Bronchial epithelial cell (primary cell): Measurements from ENCODE around the gene CBFA2T3. TPM values are rescaled to one million over a fixed set of nuclear protein-coding genes. Genes with fewer than 3 reads are reported as not detected.
"Not testable (repeated sequence)": the region's sequence is repeated elsewhere in the genome, so short reads cannot be mapped to it uniquely, and the experiment has no call there.

Experiments used
- DNase-seq: peaks from one replicate; pipeline ENCODE4 v3.0.0-alpha.2; 2010; ENCODE audit warnings: low read depth
- FAIRE-seq: peaks from 2 replicates; lab custom pipeline; 2011; peaks lifted over from hg19 to GRCh38; lab: Jason Lieb, UNC
- H3K27me3 ChIP-seq: 2 replicates; pipeline ENCODE4 v1.5.1; 2011; ENCODE audit warnings: low read length; ENCODE audit not compliant: control insufficient read depth, insufficient read depth
- H3K36me3 ChIP-seq: 2 replicates; pipeline ENCODE4 v1.5.1; 2011; ENCODE audit warnings: low read length; ENCODE audit not compliant: control insufficient read depth, insufficient read depth
- H3K4me3 ChIP-seq: 2 replicates; pipeline ENCODE4 v1.5.1; 2011; ENCODE audit warnings: mild to moderate bottlenecking, low read depth, low read length, control low read depth
- CTCF ChIP-seq: IDR thresholded peaks from 2 replicates; pipeline ENCODE4 v1.5.1; 2011; ENCODE audit warnings: mild to moderate bottlenecking, moderate library complexity, low read length, control low read depth, inconsistent platforms; ENCODE audit not compliant: insufficient read depth, severe bottlenecking
- total RNA-seq: library from RNA; depleted of rRNA; stranded (reverse); fragments of >200 nt; gene quantifications from 2 replicates; pipeline ENCODE4 v1.2.1, GENCODE V29; 2014

CBFA2T3 gene
- total RNA-seq, 1 donor from 2014 or later, result 0.26 TPM

GRCh38 chr16:89018282-89019158 lies 41.5 kb upstream of the CBFA2T3 start:
- DNase-seq (no peak), FAIRE-seq (peak; percentile 18)
- Histone ChIP-seq H3K4me3 (no peak overlapping the region), H3K36me3 (no peaks in the 10 kb centered on the region), H3K27me3 (no peaks in the 10 kb centered on the region)
- TF ChIP-seq CTCF, result no peak

GRCh38 chr16:89017543-89018281 lies 40.7 kb upstream of the CBFA2T3 start:
- no peak overlapping the region for H3K4me3 ChIP-seq
- FAIRE-seq (no peak), DNase-seq (no peak)
- no peaks in the 10 kb centered on the region for H3K27me3 ChIP-seq
- H3K36me3 ChIP-seq, result no peaks in the 10 kb centered on the region
- TF ChIP-seq CTCF, result no peak

GRCh38 chr16:89016561-89016960 lies 39.6 kb upstream of the CBFA2T3 start:
- peak; percentile 55 for FAIRE-seq
- not testable (repeated sequence) for H3K36me3 ChIP-seq, H3K4me3 ChIP-seq, DNase-seq, H3K27me3 ChIP-seq

GRCh38 chr16:89015271-89015859 lies 38.4 kb upstream of the CBFA2T3 start:
- FAIRE-seq (no peak), DNase-seq (no peak)
- no peak for TF ChIP-seq CTCF
- Histone ChIP-seq H3K4me3 (no peak overlapping the region), H3K36me3 (no peaks in the 10 kb centered on the region), H3K27me3 (no peaks in the 10 kb centered on the region)

GRCh38 chr16:89014403-89015230 lies 37.6 kb upstream of the CBFA2T3 start:
- DNase-seq, result no peak
- FAIRE-seq, result no peak
- no peak overlapping the region for H3K4me3 ChIP-seq
- no peaks in the 10 kb centered on the region for H3K27me3 ChIP-seq
- no peak for TF ChIP-seq CTCF
- no peaks in the 10 kb centered on the region for H3K36me3 ChIP-seq
